Heart left ventricle (tissue), 16 donors: ENCODE results near the gene UBL7. TPM values are rescaled to one million over a fixed set of nuclear protein-coding genes. Genes with fewer than 3 reads are reported as not detected.

Experiments used
- ATAC-seq, 4 donors: fragments of 200-7000 bp; cut with Tn5 transposase; one replicate each; pipeline ENCODE4 v1.9.1; 2020 to 2022; ENCODE audit warnings: moderate library complexity in 4 of 4, mild to moderate bottlenecking in 3 of 4, moderate number of reproducible peaks in 1 of 4
- DNase-seq, 5 donors: peaks; one replicate each; pipeline ENCODE4 v3.0.0-alpha.2; 2020
- H3K27ac ChIP-seq, 12 donors: fragments of 200-600 bp; sonication (generic) in 4 of 12; one replicate each; pipeline versions ENCODE4 v1.5.0 to v1.8.0; 2016 to 2022; ENCODE audit warnings: mild to moderate bottlenecking in 2 of 12
- H3K27me3 ChIP-seq, 9 donors: fragments of 200-600 bp; sonication (generic) in 2 of 9; one replicate each; pipeline versions ENCODE4 v1.5.1 to v1.8.0; 2016 to 2022; ENCODE audit warnings: mild to moderate bottlenecking in 3 of 9
- H3K36me3 ChIP-seq, 9 donors: fragments of 200-600 bp; sonication (generic) in 2 of 9; one replicate each; pipeline versions ENCODE4 v1.5.0 to v1.8.0; 2018 to 2022; ENCODE audit warnings: mild to moderate bottlenecking in 2 of 9
- H3K4me1 ChIP-seq, 12 donors: fragments of 200-600 bp; sonication (generic) in 4 of 12; one replicate each; pipeline versions ENCODE4 v1.5.0 to v1.8.0; 2016 to 2022; ENCODE audit warnings: mild to moderate bottlenecking in 3 of 12
- H3K4me3 ChIP-seq, 12 donors: fragments of 200-600 bp; sonication (generic) in 4 of 12; one replicate each; pipeline versions ENCODE4 v1.5.0 to v1.8.0; 2017 to 2022; ENCODE audit warnings: mild to moderate bottlenecking in 9 of 12, moderate library complexity in 4 of 12
- H3K9me3 ChIP-seq, 12 donors: fragments of 200-600 bp; sonication (generic) in 4 of 12; one replicate each; pipeline versions ENCODE4 v1.5.0 to v1.8.0; 2016 to 2022; ENCODE audit warnings: mild to moderate bottlenecking in 1 of 12
- POLR2A ChIP-seq, 2 donors: fragments of 450-650 bp; IDR thresholded peaks; one replicate each; pipeline ENCODE4 v1.6.1; 2017; ENCODE audit warnings: antibody characterized with exemption in 2 of 2, mild to moderate bottlenecking in 2 of 2, moderate library complexity in 2 of 2
- WGBS, 4 donors: extraction: QIAGEN DNeasy Blood & Tissue Kit in 2 of 4; methylation state at CpG; one replicate each; pipeline versions ENCODE4 v1.1.5 to v1.1.7; 2013 to 2018; 5-methylcytosine and 5-hydroxymethylcytosine counted together
- intact Hi-C, 10 donors: fragments of 100-400 bp; cut with DNase I; formaldehyde crosslinking; loops; one replicate each; pipeline versions ENCODE4 v1.11.1 to v1.14.2; 2022
- polyA plus RNA-seq, 2 donors: library from polyadenylated mRNA; stranded (reverse); fragments of 200-250 nt; gene quantifications; one replicate each; pipeline ENCODE4 v1.2.3, GENCODE V29; 2013
- total RNA-seq, 9 donors: library from RNA; depleted of rRNA in 2 of 9; stranded (reverse); fragments of >200 nt in 2 of 9; fragmentation: NEBNext Ultra II Directional in 3 of 9; extraction: Animal tissue kit (Norgen Biotek cat#: 25700) in 3 of 9; gene quantifications; one replicate each; pipeline versions ENCODE4 v1.1.0 to v1.2.4, GENCODE V29; 2016 to 2023
- TF ChIP-seq, protein P1 (sequence below), 12 donors: fragments of 200-600 bp; sonication (generic) in 4 of 12; IDR thresholded peaks; one replicate each; pipeline versions ENCODE4 v1.5.0 to v1.8.0; 2018 to 2022; ENCODE audit warnings: antibody characterized with exemption in 12 of 12, mild to moderate bottlenecking in 5 of 12
- donor health status: ischemic (EF 13 %, LVEDD 7.1; RV severe dilation, severe dysfunction).
- donor health status: healthy with polysubstance abuse.
- donor health status: DM: no; HTN: yes; CAD: no.
- donor health status: DM: no; HTN: no; CAD: no.
- donor health status: ischemic (EF 25% LVEDD 6.9; RV normal size, moderate dysfunction).
- donor health status: ischemic (EF 25% LVEDD 5.7; RV mildly dilated, moderate dysfunction).
- donor health status: healthy.
- donor health status: DM: yes; HTN: yes; CAD: no.
- donor health status: ischemic (EF 35%, LVEDD 5.7; RV mildly dilated, moderate dysfunction).
- donor health status: nonischemic (EF 11% LVEDD 7.7; RV severe dilation, severe dysfunction).
- donor health status: DM: yes; HTN: yes; CAD: no.
- donor health status: PGD.
- donor health status: ischemic (EF 29% LVEDD 5.4; RV normal size, mild dysfunction).
- donor health status: nonischemic (EF 23%, LVEDD 6.1; RV moderate dilation, normal function).

Gene UBL7
- total and polyA plus RNA-seq, 11 donors: 40.6 to 102 (median 49.5) TPM

DNA sequence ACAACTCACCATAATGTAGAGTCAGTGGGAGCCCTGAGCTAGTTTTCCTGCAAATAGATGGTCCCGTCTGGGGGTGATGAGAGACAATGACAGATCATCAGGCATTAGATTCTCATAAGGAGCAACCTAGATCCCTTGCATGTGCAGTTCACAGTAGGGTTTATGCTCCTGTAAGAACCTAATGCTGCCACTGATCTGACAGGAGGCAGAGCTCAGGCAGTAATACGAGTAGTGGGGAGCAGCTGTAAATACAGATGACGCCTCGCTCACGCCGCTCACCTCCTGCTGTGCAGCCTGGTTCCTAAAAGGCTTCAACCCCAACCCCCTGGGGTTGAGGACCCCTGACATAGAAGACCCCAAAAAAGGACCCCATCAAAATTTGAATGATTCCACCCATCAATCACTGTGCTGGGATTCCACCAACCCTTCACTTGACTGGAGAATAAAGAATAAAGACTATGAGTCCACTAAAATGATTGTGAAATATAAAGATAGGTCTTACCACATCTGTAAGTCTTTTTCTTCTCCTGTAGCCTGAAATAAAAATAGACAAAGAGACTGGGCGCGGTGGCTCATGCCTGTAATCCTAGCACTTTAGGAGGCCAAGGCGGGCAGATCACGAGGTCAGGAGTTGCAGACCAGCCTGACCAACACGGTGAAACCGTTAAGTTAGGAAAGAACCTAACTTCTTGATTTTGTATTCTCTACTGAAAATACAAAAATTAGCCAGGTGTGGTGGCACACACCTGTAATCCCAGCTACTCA is 9.9 kb upstream of the UBL7 start:
- Histone ChIP-seq H3K4me1 (no peaks in the 10 kb centered on the region), H3K36me3 (peaks cover 0 to 14% (median 0%) of the 10 kb centered on the region in 9 donors), H3K27ac (no peak overlapping the region), H3K27me3 (no peaks in the 10 kb centered on the region), H3K4me3 (no peak overlapping the region), H3K9me3 (no peaks in the 10 kb centered on the region)
- ATAC-seq (no peak), DNase-seq (no peak)
- TF ChIP-seq POLR2A (IDR thresholded peaks at IDR 0.05): no peak
- TF ChIP-seq, protein P1, sequence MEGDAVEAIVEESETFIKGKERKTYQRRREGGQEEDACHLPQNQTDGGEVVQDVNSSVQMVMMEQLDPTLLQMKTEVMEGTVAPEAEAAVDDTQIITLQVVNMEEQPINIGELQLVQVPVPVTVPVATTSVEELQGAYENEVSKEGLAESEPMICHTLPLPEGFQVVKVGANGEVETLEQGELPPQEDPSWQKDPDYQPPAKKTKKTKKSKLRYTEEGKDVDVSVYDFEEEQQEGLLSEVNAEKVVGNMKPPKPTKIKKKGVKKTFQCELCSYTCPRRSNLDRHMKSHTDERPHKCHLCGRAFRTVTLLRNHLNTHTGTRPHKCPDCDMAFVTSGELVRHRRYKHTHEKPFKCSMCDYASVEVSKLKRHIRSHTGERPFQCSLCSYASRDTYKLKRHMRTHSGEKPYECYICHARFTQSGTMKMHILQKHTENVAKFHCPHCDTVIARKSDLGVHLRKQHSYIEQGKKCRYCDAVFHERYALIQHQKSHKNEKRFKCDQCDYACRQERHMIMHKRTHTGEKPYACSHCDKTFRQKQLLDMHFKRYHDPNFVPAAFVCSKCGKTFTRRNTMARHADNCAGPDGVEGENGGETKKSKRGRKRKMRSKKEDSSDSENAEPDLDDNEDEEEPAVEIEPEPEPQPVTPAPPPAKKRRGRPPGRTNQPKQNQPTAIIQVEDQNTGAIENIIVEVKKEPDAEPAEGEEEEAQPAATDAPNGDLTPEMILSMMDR (IDR thresholded peaks at IDR 0.05): no peak
- intact Hi-C loops: no loop called here
- WGBS, 4 donors: 92 to 96% (median 94%) methylated on average over 12 of the region's 12 CpGs

DNA sequence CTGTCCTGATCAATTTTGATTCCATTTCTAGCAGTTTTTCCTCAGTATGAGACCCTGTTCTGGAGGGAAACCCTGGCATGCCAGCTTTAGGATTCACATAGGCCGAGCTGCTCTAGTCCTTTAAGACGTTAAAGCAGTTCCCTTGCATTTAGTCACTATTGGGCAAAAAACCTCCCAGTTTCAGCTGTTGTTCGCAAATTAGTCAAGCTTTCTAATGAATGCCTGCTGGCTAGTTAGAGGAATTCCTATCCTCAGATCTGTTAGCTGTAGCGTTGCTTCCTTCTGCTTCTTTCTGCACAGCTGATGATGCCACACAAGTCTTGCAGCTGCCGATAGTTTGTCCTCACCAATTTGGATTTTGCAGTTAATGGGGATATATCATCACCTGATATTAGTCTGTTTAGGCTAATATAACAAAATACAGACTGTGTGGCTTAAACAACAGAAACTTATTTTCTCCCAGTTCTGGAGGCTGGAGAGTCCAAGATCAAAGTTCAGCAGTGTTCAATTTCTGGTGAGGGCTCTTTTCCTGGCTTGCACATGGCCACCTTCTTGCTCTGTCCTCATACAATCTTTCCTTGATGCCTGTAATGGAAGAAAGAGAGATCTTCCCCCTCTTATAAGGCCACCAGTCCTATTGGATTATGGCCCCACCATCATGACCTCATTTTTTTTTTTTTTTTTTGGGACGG is 7.5 kb upstream of the UBL7 start:
- WGBS, 4 donors: 94 to 98% (median 97%) methylated on average over 6 of the region's 6 CpGs
- no peak overlapping the region for H3K27ac ChIP-seq
- DNase-seq (no peak), ATAC-seq (no peak)
- intact Hi-C loops: loop anchor here in 3 of 10 donors (10.0 kb wide), 1 partner anchor 146 kb away; the partner anchor contains the start of gene CLK3 (in 3 of the 3)
- TF ChIP-seq, protein P1 (IDR thresholded peaks at IDR 0.05): no peak
- TF ChIP-seq POLR2A (IDR thresholded peaks at IDR 0.05): no peak
- H3K4me3 ChIP-seq: no peak overlapping the region
- H3K36me3 ChIP-seq: peaks cover 0 to 14% (median 0%) of the 10 kb centered on the region in 9 donors
- no peaks in the 10 kb centered on the region for H3K4me1 ChIP-seq
- no peaks in the 10 kb centered on the region for H3K27me3 ChIP-seq
- H3K9me3 ChIP-seq: peaks cover 0 to 6% (median 0%) of the 10 kb centered on the region in 12 donors

DNA sequence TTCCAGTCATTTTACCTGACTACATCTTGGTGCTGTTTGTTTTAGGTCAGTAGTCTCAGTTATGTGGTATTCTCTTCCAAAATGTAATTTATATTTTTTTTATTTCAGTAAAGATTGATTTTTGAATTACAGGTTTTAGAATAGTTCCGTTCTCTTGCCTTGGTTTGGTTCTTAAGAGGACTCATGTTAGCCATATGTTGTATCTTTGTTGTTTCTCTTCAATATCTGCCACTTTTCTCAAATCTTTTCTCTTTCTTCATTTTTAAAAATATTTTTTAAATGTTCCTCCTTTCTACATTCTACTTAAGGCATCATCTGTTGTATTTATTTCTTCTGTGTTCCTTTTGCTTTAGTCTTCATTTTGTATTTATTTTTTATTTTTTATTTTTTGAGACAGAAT is 5.6 kb upstream of the UBL7 start:
- Histone ChIP-seq H3K4me1 (peaks cover 0 to 10% (median 4%) of the 10 kb centered on the region in 12 donors), H3K27me3 (no peaks in the 10 kb centered on the region), H3K27ac (no peak overlapping the region), H3K9me3 (peaks cover 0 to 9% (median 0%) of the 10 kb centered on the region in 12 donors), H3K4me3 (no peak overlapping the region), H3K36me3 (peaks cover 0 to 5% (median 0%) of the 10 kb centered on the region in 9 donors)
- no peak for ATAC-seq
- WGBS, 4 donors: 97 to 100% (median 98%) methylated on average over 1 of the region's 1 CpG
- intact Hi-C loops: loop anchor here in 3 of 10 donors (10.0 kb wide), 1 partner anchor 148 kb away; the partner anchor contains the start of gene CLK3 (in 3 of the 3)
- no peak for DNase-seq
- TF ChIP-seq POLR2A (IDR thresholded peaks at IDR 0.05): no peak
- TF ChIP-seq, protein P1 (IDR thresholded peaks at IDR 0.05): no peak

DNA sequence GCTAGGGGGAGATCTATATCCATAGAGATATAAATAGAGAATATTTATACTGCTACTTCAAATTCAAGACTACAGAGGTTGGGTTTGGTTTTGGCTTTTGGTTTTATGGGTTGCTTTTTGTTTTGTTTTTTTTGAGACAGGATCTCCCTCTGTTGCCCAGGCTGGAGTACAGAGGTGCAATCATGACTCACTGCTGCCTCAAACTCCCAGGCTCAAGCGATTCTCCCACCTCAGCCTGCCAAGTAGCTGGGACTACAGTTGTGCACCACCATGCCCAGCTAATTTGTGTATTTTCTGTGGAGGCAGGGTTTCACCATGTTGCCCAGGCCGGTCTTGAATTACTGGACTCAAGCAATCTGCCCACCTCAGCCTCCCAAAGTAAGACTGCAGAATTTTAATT is 3.9 kb upstream of the UBL7 start:
- TF ChIP-seq, protein P1 (IDR thresholded peaks at IDR 0.05): no peak
- no peak for TF ChIP-seq POLR2A (IDR thresholded peaks at IDR 0.05)
- peaks cover 0 to 9% (median 0%) of the 10 kb centered on the region in 12 donors for H3K9me3 ChIP-seq
- no peaks in the 10 kb centered on the region for H3K27me3 ChIP-seq
- ATAC-seq (no peak), DNase-seq (no peak)
- H3K4me3 ChIP-seq: no peak overlapping the region
- peaks cover 0 to 5% (median 0%) of the 10 kb centered on the region in 9 donors for H3K36me3 ChIP-seq
- 94 to 100% (median 97%) methylated on average over 2 of the region's 2 CpGs for WGBS, 4 donors
- H3K27ac ChIP-seq: no peak overlapping the region
- peaks cover 0 to 21% (median 11%) of the 10 kb centered on the region in 12 donors for H3K4me1 ChIP-seq
- intact Hi-C loops: loop anchor here in 9 of 10 donors (5.0 to 10.0 kb wide), 4 partner anchors 72 to 152 kb away; partner anchors contain the start of genes CLK3 (in 7 of the 9) and ARID3B (in 3 of the 9)
